ENCODE results near the gene ARFGAP1. TPM values are rescaled to one million over a fixed set of nuclear protein-coding genes. Genes with fewer than 3 reads are reported as not detected.
"Not testable (repeated sequence)": the region's sequence is repeated elsewhere in the genome, so short reads cannot be mapped to it uniquely, and the experiment has no call there.

The ARFGAP1 gene
- total and polyA plus RNA-seq, 2 donors from 2014 or later = 40.4 to 84.3 TPM

DNA sequence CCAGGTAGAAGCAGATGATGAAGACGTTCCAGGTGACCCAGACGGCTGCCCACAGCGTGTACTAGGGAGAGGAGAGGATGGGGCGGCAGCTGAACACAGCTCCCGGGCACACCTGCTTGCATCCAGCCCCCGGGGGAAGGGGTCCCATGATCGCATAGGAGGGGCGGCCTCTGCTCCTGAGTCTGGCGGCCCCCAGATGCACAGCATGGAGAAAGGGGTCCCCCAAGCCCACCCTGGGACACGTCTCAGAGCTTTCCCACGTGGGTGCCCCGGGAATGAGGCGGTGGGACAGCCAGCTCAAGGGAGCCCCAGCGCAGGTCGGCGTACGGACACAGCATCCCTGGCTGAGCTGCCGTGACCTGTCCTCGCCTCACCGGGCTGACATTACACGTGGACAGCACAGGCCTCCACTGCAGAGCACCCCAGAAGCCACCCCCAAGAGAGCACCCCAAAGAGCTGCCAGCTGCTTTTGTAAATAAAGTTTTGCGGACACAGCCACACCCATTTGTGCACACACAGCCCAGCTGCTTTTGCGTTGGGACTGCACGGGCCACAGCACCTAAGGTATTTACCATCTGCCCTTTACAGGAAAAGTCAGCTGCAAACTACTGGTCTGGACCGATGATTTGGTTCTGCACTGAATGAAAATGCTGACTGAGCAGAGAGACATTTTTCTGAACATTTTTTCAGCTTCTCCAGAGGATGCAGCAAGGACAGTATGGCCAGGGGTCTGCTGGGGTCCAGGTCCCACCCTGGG is 23.6 kb upstream of the ARFGAP1 start:
- Histone ChIP-seq H3K27ac (ENCODE audit: low read depth in 2 of 2, low read length in 2 of 2) (no peak overlapping the region), H3K4me3 (ENCODE audit: low read length in 3 of 3) (no peak overlapping the region), H3K36me3 (ENCODE audit: control insufficient read depth in 2 of 3, insufficient read depth in 3 of 3, low read length in 3 of 3) (no peaks in the 10 kb centered on the region), H3K4me1 (ENCODE audit: control insufficient read depth in 2 of 3, insufficient read depth in 2 of 3, low read depth in 1 of 3, low read length in 3 of 3) (peaks cover 0 to 20% (median 2%) of the 10 kb centered on the region in 3 donors), H3K27me3 (ENCODE audit: control insufficient read depth, insufficient read depth, low read length) (no peaks in the 10 kb centered on the region), H3K9ac (ENCODE audit: low read length in 3 of 3) (no peak overlapping the region), H3K9me3 (ENCODE audit: control insufficient read depth in 2 of 3, insufficient read depth in 1 of 3, low read length in 3 of 3) (no peaks in the 10 kb centered on the region)
- TF ChIP-seq, protein P1, sequence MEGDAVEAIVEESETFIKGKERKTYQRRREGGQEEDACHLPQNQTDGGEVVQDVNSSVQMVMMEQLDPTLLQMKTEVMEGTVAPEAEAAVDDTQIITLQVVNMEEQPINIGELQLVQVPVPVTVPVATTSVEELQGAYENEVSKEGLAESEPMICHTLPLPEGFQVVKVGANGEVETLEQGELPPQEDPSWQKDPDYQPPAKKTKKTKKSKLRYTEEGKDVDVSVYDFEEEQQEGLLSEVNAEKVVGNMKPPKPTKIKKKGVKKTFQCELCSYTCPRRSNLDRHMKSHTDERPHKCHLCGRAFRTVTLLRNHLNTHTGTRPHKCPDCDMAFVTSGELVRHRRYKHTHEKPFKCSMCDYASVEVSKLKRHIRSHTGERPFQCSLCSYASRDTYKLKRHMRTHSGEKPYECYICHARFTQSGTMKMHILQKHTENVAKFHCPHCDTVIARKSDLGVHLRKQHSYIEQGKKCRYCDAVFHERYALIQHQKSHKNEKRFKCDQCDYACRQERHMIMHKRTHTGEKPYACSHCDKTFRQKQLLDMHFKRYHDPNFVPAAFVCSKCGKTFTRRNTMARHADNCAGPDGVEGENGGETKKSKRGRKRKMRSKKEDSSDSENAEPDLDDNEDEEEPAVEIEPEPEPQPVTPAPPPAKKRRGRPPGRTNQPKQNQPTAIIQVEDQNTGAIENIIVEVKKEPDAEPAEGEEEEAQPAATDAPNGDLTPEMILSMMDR (IDR thresholded peaks at IDR 0.05; ENCODE audit: borderline replicate concordance, extremely low read depth, insufficient read depth) = no peak
- intact Hi-C loops (cut with DNase I) = no loop called here
- FAIRE-seq (no peak), DNase-seq (peak in 4 of 5 donors; percentile 77 to 84 (median 80))

DNA sequence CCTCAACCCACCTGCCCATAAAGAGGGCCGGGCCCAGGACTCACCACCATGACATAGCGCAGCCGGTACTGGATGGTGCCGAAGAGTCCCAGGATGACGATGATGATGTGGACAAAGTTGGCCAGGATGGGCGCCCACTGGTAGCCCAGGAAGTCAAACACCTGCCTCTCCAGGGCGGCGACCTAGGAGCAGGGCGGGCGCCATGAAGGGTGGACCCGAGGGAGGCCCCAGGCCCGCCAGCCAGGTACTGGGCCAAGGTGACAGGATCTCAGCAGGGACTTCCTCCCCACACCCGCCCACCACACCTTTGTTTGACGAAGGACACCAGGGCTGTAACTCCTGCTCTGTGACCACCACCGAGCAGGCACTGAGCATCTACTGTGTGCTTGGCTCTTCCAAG is 22.7 kb upstream of the ARFGAP1 start:
- Histone ChIP-seq H3K27ac (ENCODE audit: low read depth in 2 of 2, low read length in 2 of 2) (no peak overlapping the region), H3K36me3 (ENCODE audit: control insufficient read depth in 2 of 3, insufficient read depth in 3 of 3, low read length in 3 of 3) (no peaks in the 10 kb centered on the region), H3K9ac (ENCODE audit: low read length in 3 of 3) (no peak overlapping the region), H3K27me3 (ENCODE audit: control insufficient read depth, insufficient read depth, low read length) (no peaks in the 10 kb centered on the region), H3K4me1 (ENCODE audit: control insufficient read depth in 2 of 3, insufficient read depth in 2 of 3, low read depth in 1 of 3, low read length in 3 of 3) (peaks cover 0 to 20% (median 2%) of the 10 kb centered on the region in 3 donors), H3K4me3 (ENCODE audit: low read length in 3 of 3) (no peak overlapping the region), H3K9me3 (ENCODE audit: control insufficient read depth in 2 of 3, insufficient read depth in 1 of 3, low read length in 3 of 3) (no peaks in the 10 kb centered on the region)
- DNase-seq (peak in 1 of 5 donors; percentile 60), FAIRE-seq (no peak)
- intact Hi-C loops (cut with DNase I) = no loop called here
- TF ChIP-seq, protein P1 (IDR thresholded peaks at IDR 0.05; ENCODE audit: borderline replicate concordance, extremely low read depth, insufficient read depth) = no peak

DNA sequence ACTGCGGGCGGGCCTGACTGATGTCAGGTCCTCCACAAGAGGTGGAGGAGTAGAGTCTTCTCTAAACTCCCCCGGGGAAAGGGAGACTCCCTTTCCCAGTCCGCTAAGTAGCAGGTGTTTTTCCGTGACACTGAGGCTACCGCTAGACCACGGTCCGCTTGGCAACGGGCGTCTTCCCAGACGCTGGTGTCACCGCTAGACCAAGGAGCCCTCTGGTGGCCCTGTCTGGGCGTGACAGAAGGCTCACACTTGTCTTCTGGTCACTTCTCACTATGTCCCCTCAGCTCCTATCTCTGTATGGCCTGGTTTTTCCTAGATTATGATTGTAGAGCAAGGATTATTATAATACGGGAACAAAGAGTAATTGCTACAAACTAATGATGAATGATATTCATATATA is 21.3 kb upstream of the ARFGAP1 start:
- not testable (repeated sequence) for H3K27me3 ChIP-seq (ENCODE audit: control insufficient read depth, insufficient read depth, low read length)

DNA sequence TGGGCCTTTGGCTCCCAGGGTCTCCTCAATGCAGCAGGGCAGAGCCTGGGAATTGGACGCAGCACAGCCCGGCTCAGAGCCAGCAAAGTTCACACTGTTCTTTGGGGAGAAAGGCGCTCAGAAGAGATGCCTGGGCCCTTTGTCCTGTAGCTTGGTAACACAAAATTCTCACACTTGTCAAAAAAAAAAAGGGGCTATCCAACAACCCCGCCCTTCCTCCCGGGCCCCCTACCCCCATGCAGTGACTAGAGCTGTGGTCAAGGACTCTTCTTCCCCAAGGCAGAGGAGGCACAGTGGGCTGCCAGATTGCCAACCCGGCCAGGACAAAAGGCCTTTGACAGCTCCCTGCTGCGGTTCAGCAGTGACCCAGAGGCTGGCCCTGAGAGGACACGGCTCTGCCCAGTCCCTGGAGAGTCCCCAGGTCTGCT is 20.3 kb upstream of the ARFGAP1 start:
- peaks cover 0 to 9% (median 2%) of the 10 kb centered on the region in 3 donors for H3K4me1 ChIP-seq (ENCODE audit: control insufficient read depth in 2 of 3, insufficient read depth in 2 of 3, low read depth in 1 of 3, low read length in 3 of 3)
- H3K9ac ChIP-seq (ENCODE audit: low read length in 3 of 3) = no peak overlapping the region
- no peaks in the 10 kb centered on the region for H3K9me3 ChIP-seq (ENCODE audit: control insufficient read depth in 2 of 3, insufficient read depth in 1 of 3, low read length in 3 of 3)
- intact Hi-C loops (cut with DNase I) = no loop called here
- no peak overlapping the region for H3K27ac ChIP-seq (ENCODE audit: low read depth in 2 of 2, low read length in 2 of 2)
- no peak for FAIRE-seq
- TF ChIP-seq, protein P1 (IDR thresholded peaks at IDR 0.05; ENCODE audit: borderline replicate concordance, extremely low read depth, insufficient read depth) = no peak
- no peaks in the 10 kb centered on the region for H3K36me3 ChIP-seq (ENCODE audit: control insufficient read depth in 2 of 3, insufficient read depth in 3 of 3, low read length in 3 of 3)
- no peak overlapping the region for H3K4me3 ChIP-seq (ENCODE audit: low read length in 3 of 3)
- no peak for DNase-seq
- H3K27me3 ChIP-seq (ENCODE audit: control insufficient read depth, insufficient read depth, low read length) = no peaks in the 10 kb centered on the region

More for the DNA sequence above, 21.3 kb upstream of the ARFGAP1 start:
- H3K9me3 ChIP-seq (ENCODE audit: control insufficient read depth in 2 of 3, insufficient read depth in 1 of 3, low read length in 3 of 3); H3K27ac ChIP-seq (ENCODE audit: low read depth in 2 of 2, low read length in 2 of 2); H3K9ac ChIP-seq (ENCODE audit: low read length in 3 of 3); FAIRE-seq; H3K36me3 ChIP-seq (ENCODE audit: control insufficient read depth in 2 of 3, insufficient read depth in 3 of 3, low read length in 3 of 3); intact Hi-C loops (cut with DNase I); H3K4me3 ChIP-seq (ENCODE audit: low read length in 3 of 3): not testable (repeated sequence)
- peaks cover 0 to 17% (median 2%) of the 10 kb centered on the region in 3 donors for H3K4me1 ChIP-seq (ENCODE audit: control insufficient read depth in 2 of 3, insufficient read depth in 2 of 3, low read depth in 1 of 3, low read length in 3 of 3)
- DNase-seq = peak in 1 of 5 donors; percentile 51
